SJCRH30 (cell line): ENCODE measurements around the gene GPR89A. TPM values are rescaled to one million over a fixed set of nuclear protein-coding genes. Genes with fewer than 3 reads are reported as not detected.

Experiments used
- DNase-seq, 2 experiments: peaks; one replicate each; pipeline ENCODE4 v3.0.0-alpha.2; 2015 to 2020
- H3K27ac ChIP-seq: fragments of 250-450 bp; sonication (Bioruptor Pico); 2 replicates; pipeline ENCODE4 v1.5.1; 2020; ENCODE audit warnings: mild to moderate bottlenecking, moderate library complexity
- H3K27me3 ChIP-seq: fragments of 250-450 bp; sonication (Bioruptor Pico); 2 replicates; pipeline ENCODE4 v1.5.1; 2020; ENCODE audit warnings: mild to moderate bottlenecking, moderate library complexity
- H3K36me3 ChIP-seq: fragments of 250-450 bp; sonication (Bioruptor Pico); 2 replicates; pipeline ENCODE4 v1.5.1; 2020; ENCODE audit warnings: mild to moderate bottlenecking, moderate library complexity
- H3K4me1 ChIP-seq: fragments of 250-450 bp; sonication (Bioruptor Pico); 2 replicates; pipeline ENCODE4 v1.5.1; 2020; ENCODE audit warnings: mild to moderate bottlenecking, moderate library complexity
- H3K4me3 ChIP-seq: fragments of 250-450 bp; sonication (Bioruptor Pico); 2 replicates; pipeline ENCODE4 v1.5.1; 2020; ENCODE audit warnings: mild to moderate bottlenecking, moderate library complexity
- H3K9me3 ChIP-seq: fragments of 250-450 bp; sonication (Bioruptor Pico); replicated peaks from 2 replicates; pipeline ENCODE4 v1.5.1; 2020; ENCODE audit warnings: mild to moderate bottlenecking, moderate library complexity
- total RNA-seq: library from RNA; depleted of rRNA; stranded (reverse); fragments of >200 nt; shearing (Covaris generic); gene quantifications from 2 replicates; pipeline ENCODE4 v1.2.3, GENCODE V29; 2014; rRNA removed

Gene GPR89A
- total RNA-seq, 1 experiment from 2014 or later, result 32.3 TPM

GRCh38 chr1:145719230-145720079 lies 111.7 kb downstream of the GPR89A start, which contains the start of gene CD160:
TSS of gene CD160 (plus strand) at chr1:145719499. CDS start at chr1:145728328, 8,829 bp downstream.
- H3K36me3 ChIP-seq, result no peaks in the 10 kb centered on the region
- no peaks in the 10 kb centered on the region for H3K9me3 ChIP-seq
- no peak within 1 kb of the TSS for H3K27ac ChIP-seq
- no peak for DNase-seq
- peaks cover 7% of the 10 kb centered on the region for H3K4me1 ChIP-seq
- H3K27me3 ChIP-seq, result no peaks in the 10 kb centered on the region
- no peak within 1 kb of the TSS for H3K4me3 ChIP-seq

Other genes starting within 250 kb of the GPR89A start
- gene NBPF20, start 182.4 kb upstream of the GPR89A start, total RNA-seq, result 2.0 and 2.3 TPM in 2 replicates
- 1.6 and 2.8 TPM in 2 replicates for gene PDZK1, start 99.4 kb downstream of the GPR89A start, total RNA-seq
- not detected in 2 replicates for gene CD160, start 111.5 kb downstream of the GPR89A start, total RNA-seq
- 9.0 and 10.0 TPM in 2 replicates for gene RNF115, start 216.1 kb downstream of the GPR89A start, total RNA-seq
- 27.4 and 28.5 TPM in 2 replicates for gene POLR3C, start 216.2 kb downstream of the GPR89A start, total RNA-seq
- 1.1 and 1.2 TPM in 2 replicates for gene NUDT17, start 237.6 kb downstream of the GPR89A start, total RNA-seq